ENCODE results near the gene LRIG1.

LRIG1 gene

GRCh38 chr3:66342717-66343356 is 158.0 kb downstream of the LRIG1 start:
- no peak for DNase-seq

DNA sequence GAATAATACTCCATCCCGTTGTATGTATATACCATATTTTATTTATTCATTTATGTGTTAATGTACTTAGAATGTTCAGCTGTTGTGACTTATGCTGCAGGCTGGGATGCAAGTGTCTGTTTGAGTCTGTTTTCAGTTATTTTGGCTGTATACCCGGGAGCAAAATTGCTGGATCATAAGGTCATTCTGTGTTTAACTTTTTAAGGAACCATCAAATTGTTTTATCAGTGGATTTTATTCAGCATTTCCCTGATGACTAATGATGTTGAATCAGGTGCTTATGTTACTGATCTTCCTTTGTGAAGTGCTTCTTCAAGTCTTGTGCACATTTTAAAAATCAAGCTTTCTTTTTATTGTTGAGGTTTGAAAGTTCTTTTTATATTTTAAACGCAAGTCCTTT is 161.9 kb downstream of the LRIG1 start:
- DNase-seq: no peak

DNA sequence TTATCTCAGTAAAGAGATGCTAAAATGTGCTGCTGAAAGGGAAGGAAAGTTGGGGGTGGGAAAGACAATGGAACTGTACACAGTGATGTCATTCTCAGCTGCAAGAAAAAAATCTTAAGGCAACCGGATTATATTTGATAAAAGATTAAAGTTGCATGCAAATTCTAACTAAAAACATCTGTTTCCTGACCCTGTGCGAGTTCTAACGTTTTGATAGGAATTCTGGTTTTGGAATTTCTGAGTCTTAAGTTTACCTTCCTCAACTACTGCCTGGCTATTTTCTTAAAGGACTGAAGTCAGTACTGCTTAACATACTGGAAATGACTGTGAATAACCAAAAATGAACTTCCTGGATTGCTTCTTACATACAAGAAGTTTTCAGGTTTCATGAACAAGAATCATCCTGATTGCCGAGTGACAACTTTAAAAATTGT is 164.5 kb downstream of the LRIG1 start:
- no peak for DNase-seq

- DNase-seq: no peak
Measured at GRCh38 chr3:66335671-66336070, 165.2 kb downstream of the LRIG1 start.

Data from activated T-cell treated with anti-CD3 and anti-CD28 coated beads for 4 hours (primary cell).